Aorta (tissue), 5 donors: ENCODE measurements around the gene DENND1A. TPM values are rescaled to one million over a fixed set of nuclear protein-coding genes. Genes with fewer than 3 reads are reported as not detected.

Source experiments
- ATAC-seq: fragments of 200-7000 bp; cut with Tn5 transposase; one replicate; pipeline ENCODE4 v1.9.1; 2022; ENCODE audit warnings: moderate library complexity; ENCODE audit not compliant: low FRiP score
- DNase-seq, 2 donors: peaks; one replicate each; pipeline ENCODE4 v3.0.0-alpha.2; 2020
- H3K27ac ChIP-seq, 2 donors: one replicate each; pipeline ENCODE4 v1.5.1; 2013; ENCODE audit warnings: low read length in 2 of 2, mild to moderate bottlenecking in 2 of 2, moderate library complexity in 2 of 2, control low read depth in 1 of 2, inconsistent platforms in 1 of 2, low read depth in 1 of 2
- H3K27me3 ChIP-seq, 2 donors: one replicate each; pipeline ENCODE4 v1.6.1; 2013; ENCODE audit warnings: control low read depth in 1 of 2, low read length in 1 of 2, mild to moderate bottlenecking in 1 of 2, moderate library complexity in 1 of 2; ENCODE audit not compliant: insufficient read depth in 2 of 2, control insufficient read depth in 1 of 2
- H3K36me3 ChIP-seq, 2 donors: one replicate each; pipeline ENCODE4 v1.6.1; 2013; ENCODE audit warnings: control low read depth in 1 of 2, low read length in 1 of 2, mild to moderate bottlenecking in 1 of 2; ENCODE audit not compliant: insufficient read depth in 2 of 2, control insufficient read depth in 1 of 2
- H3K4me1 ChIP-seq, 2 donors: one replicate each; pipeline ENCODE4 v1.6.1; 2013; ENCODE audit warnings: low read length in 2 of 2, control low read depth in 1 of 2, mild to moderate bottlenecking in 1 of 2, moderate library complexity in 1 of 2; ENCODE audit not compliant: insufficient read depth in 2 of 2, control insufficient read depth in 1 of 2
- H3K4me3 ChIP-seq, 2 donors: one replicate each; pipeline ENCODE4 v1.5.1; 2013; ENCODE audit warnings: low read length in 2 of 2, control low read depth in 1 of 2, mild to moderate bottlenecking in 1 of 2
- H3K9me3 ChIP-seq: one replicate; pipeline ENCODE4 v1.6.1; 2013; ENCODE audit warnings: mild to moderate bottlenecking, low read length; ENCODE audit not compliant: control insufficient read depth
- WGBS, 2 donors: extraction: QIAGEN DNeasy Blood & Tissue Kit; methylation state at CpG; one replicate each; pipeline ENCODE4 v1.1.7; 2013; 5-methylcytosine and 5-hydroxymethylcytosine counted together
- intact Hi-C, 2 donors: fragments of 100-400 bp; cut with DNase I; formaldehyde crosslinking; loops; one replicate each; pipeline versions ENCODE4 v1.14.2 to v1.15.0; 2022
- polyA plus RNA-seq, 2 donors: library from polyadenylated mRNA; stranded (reverse); fragments of 200-250 nt; gene quantifications; one replicate each; pipeline ENCODE4 v1.2.3, GENCODE V29; 2013
- total RNA-seq, 2 donors: library from RNA; stranded (reverse); fragmentation: NEBNext Ultra II Directional; extraction: Animal tissue kit (Norgen Biotek cat#: 25700); gene quantifications; one replicate each; pipeline ENCODE4 v1.2.1, GENCODE V29; 2021
- donor health status: healthy with polysubstance abuse.
- donor health status: Bipolar disorder and iron deficiency.
- donor health status: DM: no; HTN: no; CAD: no.
- donor health status: DM: no; HTN: no; CAD: no.
- donor health status: DM: yes; HTN: yes; CAD: no.

Gene DENND1A
- total and polyA plus RNA-seq, 4 donors = 6.9 to 31.4 (median 15.3) TPM

GRCh38 chr9:123651273-123651672 lies 278.7 kb downstream of the DENND1A start:
- 95 to 97% methylated on average over 8 of the region's 8 CpGs for WGBS, 2 donors
- DNase-seq (no peak), ATAC-seq (no peak)
- H3K9me3 ChIP-seq = peaks cover 2% of the 10 kb centered on the region
- H3K36me3 ChIP-seq = peaks cover 0 to 2% of the 10 kb centered on the region in 2 donors
- intact Hi-C loops = no loop called here
- H3K4me1 ChIP-seq = no peaks in the 10 kb centered on the region
- H3K4me3 ChIP-seq = no peak overlapping the region
- H3K27me3 ChIP-seq = no peaks in the 10 kb centered on the region
- no peak overlapping the region for H3K27ac ChIP-seq

- 96 to 97% methylated on average over 3 of the region's 3 CpGs for WGBS, 2 donors
- H3K4me3 ChIP-seq = no peak overlapping the region
- H3K9me3 ChIP-seq = peaks cover 2% of the 10 kb centered on the region
- H3K27me3 ChIP-seq = no peaks in the 10 kb centered on the region
- no peaks in the 10 kb centered on the region for H3K4me1 ChIP-seq
- DNase-seq = no peak
- intact Hi-C loops = no loop called here
- no peak for ATAC-seq
- H3K36me3 ChIP-seq = peaks cover 0 to 2% of the 10 kb centered on the region in 2 donors
- H3K27ac ChIP-seq = no peak overlapping the region
These were observed 280.0 kb downstream of the DENND1A start for GRCh38 chr9:123649909-123650308.

GRCh38 chr9:123647145-123647544 lies 282.8 kb downstream of the DENND1A start:
- ATAC-seq = no peak
- Histone ChIP-seq H3K36me3 (peaks cover 0 to 2% of the 10 kb centered on the region in 2 donors), H3K4me1 (no peaks in the 10 kb centered on the region), H3K4me3 (no peak overlapping the region), H3K27ac (no peak overlapping the region), H3K27me3 (no peaks in the 10 kb centered on the region), H3K9me3 (peaks cover 2% of the 10 kb centered on the region)
- no peak for DNase-seq
- 81 to 82% methylated on average over 2 of the region's 2 CpGs for WGBS, 2 donors
- intact Hi-C loops = no loop called here

DNA sequence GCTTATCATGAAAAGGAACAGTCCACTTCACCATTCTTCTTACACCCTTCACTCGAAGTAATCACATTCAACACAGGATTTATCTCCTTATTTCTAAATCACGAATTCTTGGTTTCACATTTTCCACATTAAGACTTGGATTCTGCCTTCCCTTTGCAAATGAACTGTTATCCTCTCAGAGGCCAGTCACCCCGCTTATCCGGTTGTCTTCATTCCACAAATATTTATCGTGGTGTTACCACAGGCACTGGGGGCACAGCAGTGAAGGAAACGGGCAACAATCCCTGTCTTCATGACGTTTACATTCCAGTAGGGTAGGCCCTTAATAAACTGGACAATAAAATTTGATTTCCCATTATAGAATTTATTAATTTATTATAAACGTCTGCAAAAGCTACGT lies 284.2 kb downstream of the DENND1A start:
- no peak for DNase-seq
- Histone ChIP-seq H3K36me3 (peaks cover 0 to 2% of the 10 kb centered on the region in 2 donors), H3K4me1 (no peaks in the 10 kb centered on the region), H3K9me3 (peaks cover 2% of the 10 kb centered on the region), H3K27me3 (no peaks in the 10 kb centered on the region), H3K27ac (no peak overlapping the region), H3K4me3 (no peak overlapping the region)
- intact Hi-C loops = no loop called here
- WGBS, 2 donors = 94 to 96% methylated on average over 9 of the region's 9 CpGs
- no peak for ATAC-seq

DNA sequence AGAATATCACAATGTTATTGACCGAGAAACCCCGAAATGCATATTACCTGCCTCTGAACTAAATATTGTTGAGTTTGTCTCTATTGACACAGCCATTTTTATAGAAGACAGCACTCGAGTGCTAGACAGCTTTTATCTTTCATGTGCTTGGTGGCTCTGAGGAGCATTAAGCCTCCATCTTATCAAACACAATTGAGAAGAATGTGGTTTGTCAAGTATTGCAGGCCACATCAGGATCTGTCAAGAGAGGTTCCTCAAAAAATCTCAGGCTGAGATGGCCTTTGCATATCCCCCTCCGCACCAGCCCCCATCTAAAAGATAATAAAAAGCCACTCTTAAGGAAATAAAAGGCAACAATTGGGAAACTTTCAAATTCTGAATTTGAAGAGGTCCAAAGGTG lies 284.8 kb downstream of the DENND1A start:
- no peak for ATAC-seq
- peaks cover 0 to 2% of the 10 kb centered on the region in 2 donors for H3K36me3 ChIP-seq
- no peaks in the 10 kb centered on the region for H3K27me3 ChIP-seq
- no peak for DNase-seq
- intact Hi-C loops = no loop called here
- peaks cover 2% of the 10 kb centered on the region for H3K9me3 ChIP-seq
- WGBS, 2 donors = 98 to 99% methylated on average over 4 of the region's 4 CpGs
- no peak overlapping the region for H3K27ac ChIP-seq
- no peaks in the 10 kb centered on the region for H3K4me1 ChIP-seq
- H3K4me3 ChIP-seq = no peak overlapping the region

DNA sequence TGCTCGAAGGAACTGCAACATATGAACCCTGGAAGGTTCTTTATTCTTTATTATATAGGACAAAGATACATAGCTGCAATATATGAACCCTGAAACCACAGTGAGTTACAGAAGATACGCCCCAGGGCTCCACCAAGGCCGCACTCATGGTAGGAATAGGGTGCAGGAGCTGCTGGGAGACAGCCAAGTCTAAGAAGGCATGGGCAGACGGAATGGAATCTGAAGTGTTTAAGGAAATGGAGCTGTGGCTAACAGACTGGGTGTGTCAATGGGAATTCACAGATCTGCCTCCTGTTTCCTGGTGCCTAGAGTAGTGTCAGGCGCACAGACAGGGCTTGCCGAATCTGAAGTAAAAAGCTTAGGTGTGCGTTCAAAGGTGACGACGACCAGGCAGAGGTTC lies 286.4 kb downstream of the DENND1A start:
- H3K4me1 ChIP-seq = no peaks in the 10 kb centered on the region
- no peak overlapping the region for H3K27ac ChIP-seq
- intact Hi-C loops = no loop called here
- DNase-seq (no peak), ATAC-seq (no peak)
- H3K36me3 ChIP-seq = peaks cover 0 to 2% of the 10 kb centered on the region in 2 donors
- H3K4me3 ChIP-seq = no peak overlapping the region
- peaks cover 2% of the 10 kb centered on the region for H3K9me3 ChIP-seq
- no peaks in the 10 kb centered on the region for H3K27me3 ChIP-seq
- WGBS, 2 donors = 91 to 94% methylated on average over 9 of the region's 9 CpGs

GRCh38 chr9:123642291-123643278 lies 287.3 kb downstream of the DENND1A start:
- intact Hi-C loops = no loop called here
- Histone ChIP-seq H3K4me1 (no peaks in the 10 kb centered on the region), H3K27ac (no peak overlapping the region), H3K36me3 (peaks cover 0 to 2% of the 10 kb centered on the region in 2 donors), H3K4me3 (no peak overlapping the region), H3K9me3 (peaks cover 2% of the 10 kb centered on the region), H3K27me3 (no peaks in the 10 kb centered on the region)
- ATAC-seq (no peak), DNase-seq (no peak)
- 28% methylated on average over 12 of the region's 12 CpGs for WGBS, 2 donors

GRCh38 chr9:123640792-123641222 lies 289.1 kb downstream of the DENND1A start:
- Histone ChIP-seq H3K9me3 (no peaks in the 10 kb centered on the region), H3K4me1 (no peaks in the 10 kb centered on the region), H3K27ac (no peak overlapping the region), H3K4me3 (no peak overlapping the region), H3K27me3 (no peaks in the 10 kb centered on the region), H3K36me3 (no peaks in the 10 kb centered on the region)
- ATAC-seq = no peak
- 92 to 96% methylated on average over 4 of the region's 4 CpGs for WGBS, 2 donors
- intact Hi-C loops = no loop called here
- no peak for DNase-seq

DNA sequence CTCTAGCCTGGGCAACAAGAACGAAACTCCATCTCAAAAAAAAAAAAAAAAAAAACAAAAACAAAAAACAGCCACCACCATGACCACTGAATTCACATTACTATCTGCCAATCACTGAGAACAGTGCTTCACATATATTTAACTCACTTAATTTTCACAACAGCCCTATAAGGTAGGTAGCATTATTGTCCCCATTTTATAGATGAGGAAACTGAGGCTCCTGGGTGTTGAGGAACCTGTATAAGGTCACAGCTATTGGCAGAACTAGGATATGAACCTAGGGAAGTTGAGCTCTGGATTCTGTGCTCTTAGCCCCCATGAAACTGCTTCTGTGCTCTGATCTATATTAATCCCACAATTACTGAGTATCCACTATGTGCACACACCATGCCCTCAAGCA lies 290.2 kb downstream of the DENND1A start:
- DNase-seq (no peak), ATAC-seq (no peak)
- H3K4me3 ChIP-seq = no peak overlapping the region
- no peaks in the 10 kb centered on the region for H3K4me1 ChIP-seq
- intact Hi-C loops = no loop called here
- H3K27ac ChIP-seq = no peak overlapping the region
- no peaks in the 10 kb centered on the region for H3K9me3 ChIP-seq
- WGBS, 2 donors = 89 to 100% methylated on average over 1 of the region's 1 CpG
- H3K36me3 ChIP-seq = no peaks in the 10 kb centered on the region
- H3K27me3 ChIP-seq = no peaks in the 10 kb centered on the region
